KBM-7 (cell line): Measurements from ENCODE around the gene PGAM5.
A peak's percentile ranks its signal among the peaks of the same experiment; 100 is the strongest.
"Not testable (repeated sequence)": the region's sequence is repeated elsewhere in the genome, so short reads cannot be mapped to it uniquely, and the experiment has no call there.

ENCODE experiments used
- DNase-seq: peaks from one replicate; pipeline ENCODE4 v3.0.0-alpha.2; 2015
- in situ Hi-C: fragments of 300-500 bp; cut with MboI; formaldehyde crosslinking; loops from 2 replicates; pipeline ENCODE4 v1.14.3; 2020; ENCODE audit warnings: low sequenced_read_pairs, low pct_unique_long_range_greater_than_20kb, mixed read lengths

The PGAM5 gene

DNA sequence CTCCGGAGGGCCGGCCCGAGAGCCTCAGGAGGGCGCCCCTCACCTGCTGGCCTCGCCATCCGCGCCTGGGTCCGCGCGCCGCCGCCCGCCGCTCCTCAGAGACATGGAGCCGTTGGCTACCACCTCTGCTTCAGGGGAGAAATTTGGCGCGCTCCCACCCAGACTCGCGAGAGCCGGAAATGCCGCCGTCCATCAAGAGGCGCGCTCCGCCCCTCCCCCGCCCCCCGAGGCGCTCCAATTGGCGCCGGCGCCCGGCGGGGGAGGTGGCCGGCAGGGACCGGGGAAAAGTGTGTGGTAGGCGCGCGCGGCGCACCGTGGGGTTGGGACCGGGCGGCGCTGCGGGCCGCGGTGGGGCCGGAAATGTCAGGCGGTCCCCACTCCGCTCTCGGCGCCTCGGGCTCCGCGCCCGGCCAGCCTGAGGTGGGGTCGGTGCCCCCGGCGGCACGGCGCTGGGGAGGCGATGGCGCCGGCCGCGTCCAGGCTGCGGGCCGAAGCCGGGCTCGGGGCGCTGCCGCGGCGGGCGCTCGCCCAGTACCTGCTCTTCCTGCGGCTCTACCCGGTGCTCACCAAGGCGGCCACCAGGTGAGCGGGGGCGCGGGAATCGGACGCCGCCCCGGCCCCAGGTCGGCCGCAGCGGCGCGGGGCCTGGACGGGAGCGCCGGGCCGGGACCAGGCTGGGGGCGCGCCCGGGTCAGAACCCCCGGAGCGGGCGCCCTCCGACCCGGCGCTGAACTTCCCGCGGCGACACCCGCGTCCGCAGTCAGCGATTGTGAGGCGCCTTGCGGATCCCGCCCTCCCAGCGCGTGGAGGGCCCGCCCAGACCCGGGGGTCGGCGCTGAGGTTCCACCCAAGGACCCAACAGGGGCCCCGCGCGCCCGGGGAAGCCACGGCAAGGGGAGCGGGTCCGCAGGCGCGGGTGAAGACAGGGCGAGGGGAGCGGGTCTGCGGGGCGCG is 23.2 kb upstream of the PGAM5 start, which contains the start of the genes POLE and PXMP2:
TSS of gene POLE (minus strand) at position 132 of the 954 bp plus-strand sequence. CDS start at position 105, 27 bp downstream.
TSS of gene PXMP2 (plus strand) at position 377 of the 954 bp plus-strand sequence. CDS start at position 461, 84 bp downstream.
- peak; percentile 98 for DNase-seq
- in situ Hi-C loops = no loop called here

- DNase-seq = no peak
- in situ Hi-C loops = no loop called here
Measured at GRCh38 chr12:132689227-132689626, 21.4 kb upstream of the PGAM5 start.

DNA sequence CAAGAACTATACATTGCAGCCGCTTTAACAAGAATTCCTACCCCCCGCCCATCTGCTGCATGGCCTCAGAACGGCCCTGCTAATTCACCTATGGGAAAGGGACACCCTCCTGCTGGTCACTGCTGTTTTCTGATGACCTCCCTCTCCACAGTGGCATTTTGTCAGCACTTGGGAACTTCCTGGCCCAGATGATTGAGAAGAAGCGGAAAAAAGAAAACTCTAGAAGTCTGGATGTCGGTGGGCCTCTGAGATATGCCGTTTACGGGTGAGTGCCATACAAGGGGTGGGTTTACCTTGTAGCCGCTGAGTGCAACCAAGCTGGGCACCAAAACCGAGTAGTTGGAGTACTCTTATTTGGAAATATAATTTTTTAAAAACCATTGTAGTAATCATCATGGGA is 20.5 kb upstream of the PGAM5 start:
- no peak for DNase-seq
- in situ Hi-C loops = no loop called here

DNA sequence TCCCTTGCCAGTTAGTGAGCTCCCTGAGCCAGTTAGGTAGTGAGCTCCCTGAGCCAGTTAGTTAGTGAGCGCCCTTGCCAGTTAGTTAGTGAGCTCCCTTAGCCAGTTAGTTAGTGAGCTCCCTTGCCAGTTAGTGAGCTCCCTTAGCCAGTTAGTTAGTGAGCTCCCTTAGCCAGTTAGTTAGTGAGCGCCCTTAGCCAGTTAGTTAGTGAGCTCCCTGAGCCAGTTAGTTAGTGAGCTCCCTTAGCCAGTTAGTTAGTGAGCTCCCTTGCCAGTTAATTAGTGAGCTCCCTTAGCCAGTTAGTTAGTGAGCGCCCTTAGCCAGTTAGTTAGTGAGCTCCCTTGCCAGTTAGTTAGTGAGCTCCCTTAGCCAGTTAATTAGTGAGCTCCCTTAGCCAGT is 18.6 kb upstream of the PGAM5 start:
- DNase-seq, in situ Hi-C loops: not testable (repeated sequence)

GRCh38 chr12:132694888-132695287 is 15.8 kb upstream of the PGAM5 start:
- in situ Hi-C loops, DNase-seq: not testable (repeated sequence)

GRCh38 chr12:132695431-132695830 is 15.2 kb upstream of the PGAM5 start:
- in situ Hi-C loops = no loop called here
- no peak for DNase-seq

DNA sequence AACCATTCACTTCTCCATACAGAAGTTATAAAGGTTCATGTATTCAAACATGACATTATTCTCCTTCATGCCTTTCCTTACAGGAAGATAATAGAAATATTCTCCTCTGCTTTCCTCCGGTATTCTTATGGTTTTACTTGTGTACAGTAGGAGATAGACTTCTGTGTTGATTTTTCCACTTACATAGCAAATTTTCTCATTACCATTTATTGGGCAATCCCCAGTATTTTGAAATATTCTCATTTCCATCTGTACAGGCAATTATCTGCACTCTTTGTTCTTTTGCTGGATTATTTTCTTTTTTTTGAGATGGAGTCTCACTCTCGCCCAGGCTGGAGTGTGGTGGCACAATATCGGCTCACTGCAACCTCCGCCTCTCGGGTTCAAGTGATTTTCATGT is 12.3 kb upstream of the PGAM5 start:
- in situ Hi-C loops = no loop called here
- no peak for DNase-seq

DNA sequence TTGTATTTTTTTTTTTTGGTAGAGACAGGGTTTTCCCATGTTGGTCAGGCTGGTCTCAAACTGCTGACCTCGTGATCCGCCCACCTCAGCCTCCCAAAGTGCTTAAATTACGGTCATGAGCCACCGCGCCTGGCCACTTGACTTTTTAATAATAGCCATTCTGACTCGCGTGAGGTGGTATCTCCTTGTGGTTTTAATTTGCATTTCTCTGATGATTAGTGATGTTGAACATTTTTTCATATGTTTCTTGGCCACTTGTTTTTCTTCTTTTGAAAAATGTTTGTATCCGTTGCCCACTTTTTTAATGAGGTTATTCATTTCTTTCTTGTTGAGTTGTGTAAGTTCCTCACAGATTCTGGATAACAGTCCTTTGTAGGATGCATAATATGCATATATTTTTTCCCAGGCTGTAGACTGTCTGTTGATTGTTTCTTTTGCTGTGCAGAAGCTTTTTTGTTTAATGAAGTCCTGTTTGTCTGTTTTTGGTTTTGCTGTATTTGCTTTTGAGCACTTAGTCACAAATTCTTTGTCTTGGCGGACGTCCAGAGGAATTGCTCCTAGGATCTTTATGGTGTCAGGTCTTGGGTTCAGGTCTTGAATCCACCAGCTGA is 10.3 kb upstream of the PGAM5 start:
- in situ Hi-C loops = no loop called here

DNA sequence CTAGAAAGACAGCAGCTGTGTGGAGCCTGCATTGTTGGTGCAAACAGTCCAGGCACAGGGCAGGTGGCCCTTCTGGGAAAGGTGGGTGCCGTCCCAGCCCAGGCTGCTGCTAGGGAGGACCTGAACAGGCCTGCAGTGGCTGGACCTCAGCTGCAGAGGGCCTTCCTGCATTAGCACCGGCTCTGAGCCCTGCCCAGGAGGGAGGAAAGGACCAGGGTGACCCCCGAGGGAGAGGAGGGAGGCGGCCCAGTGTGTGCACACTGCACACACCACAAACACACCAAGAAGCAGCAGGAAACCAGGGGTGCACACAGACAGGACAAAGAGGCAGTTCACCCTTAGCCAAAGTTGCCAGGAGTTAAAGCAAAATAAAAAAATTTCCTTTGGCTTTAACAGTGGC is 8.0 kb upstream of the PGAM5 start:
- DNase-seq = no peak
- in situ Hi-C loops = no loop called here

More for the DNA sequence above, 10.3 kb upstream of the PGAM5 start:
- no peak for DNase-seq

DNA sequence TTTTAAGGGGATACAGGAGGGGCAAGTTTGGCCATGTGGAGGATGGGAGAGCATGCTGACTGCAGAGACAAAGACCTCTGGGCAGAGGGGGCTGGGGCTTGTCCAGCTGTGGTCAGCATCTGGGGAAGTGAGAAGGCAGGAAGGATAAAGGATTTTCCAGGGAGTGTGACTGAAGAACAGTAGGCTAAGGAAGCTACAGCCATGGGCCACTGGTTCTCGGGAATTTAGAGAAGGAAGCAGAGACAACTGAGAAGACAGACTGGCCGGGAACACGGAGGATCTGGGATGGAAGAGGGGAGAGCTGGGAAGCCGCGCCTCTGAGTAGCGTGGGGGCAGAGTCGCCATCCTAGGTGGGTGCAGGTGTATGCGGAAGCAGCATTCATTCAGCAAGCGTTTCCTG is 7.0 kb upstream of the PGAM5 start:
- no peak for DNase-seq
- in situ Hi-C loops = no loop called here

GRCh38 chr12:132707241-132707640 is 3.4 kb upstream of the PGAM5 start:
- in situ Hi-C loops = no loop called here
- no peak for DNase-seq

- in situ Hi-C loops = no loop called here
- DNase-seq = no peak
Measured at GRCh38 chr12:132708150-132708549, 2.5 kb upstream of the PGAM5 start.

GRCh38 chr12:132710043-132710404 is 618 bp upstream of the PGAM5 start:
- in situ Hi-C loops = no loop called here
- DNase-seq = no peak

DNA sequence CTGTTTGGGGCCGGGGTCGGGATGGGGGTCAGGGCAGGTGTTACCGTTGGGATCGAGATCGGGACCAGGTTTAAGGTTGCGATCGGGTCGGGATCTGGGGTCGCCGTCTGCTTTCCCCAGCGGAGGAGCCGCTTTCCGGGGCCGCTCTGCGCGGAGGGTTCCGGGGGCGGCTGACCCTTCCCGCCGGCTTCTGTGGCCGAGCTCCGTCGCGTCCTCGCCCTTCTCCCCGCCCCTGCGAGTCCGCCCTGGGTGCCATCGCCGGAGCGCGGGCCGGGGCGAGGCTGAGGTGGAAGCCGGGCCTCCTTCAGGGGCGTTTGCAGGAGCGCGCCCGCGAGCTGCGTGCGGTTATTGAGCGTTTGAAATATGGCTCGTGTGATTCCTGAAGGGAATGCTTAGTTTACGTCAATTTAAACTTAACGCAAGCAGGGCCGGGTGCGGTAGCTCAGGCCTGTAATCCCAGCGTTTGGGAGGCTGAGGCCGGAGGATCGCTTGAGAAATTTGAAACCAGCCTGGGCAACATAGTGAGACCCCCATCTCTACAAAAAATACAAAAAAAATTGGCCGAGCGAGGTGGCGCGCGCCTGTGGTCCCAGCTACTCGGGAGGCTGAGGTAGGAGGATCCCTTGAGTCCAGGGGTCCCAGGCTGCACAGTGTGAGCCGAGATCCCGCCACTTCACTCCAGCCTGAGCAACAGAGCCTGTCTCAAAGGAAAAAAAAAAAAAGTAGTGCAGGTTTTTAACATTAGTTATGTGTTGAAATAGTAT is 620 bp downstream of the PGAM5 start:
- DNase-seq = peak; percentile 32
- in situ Hi-C loops = no loop called here

DNA sequence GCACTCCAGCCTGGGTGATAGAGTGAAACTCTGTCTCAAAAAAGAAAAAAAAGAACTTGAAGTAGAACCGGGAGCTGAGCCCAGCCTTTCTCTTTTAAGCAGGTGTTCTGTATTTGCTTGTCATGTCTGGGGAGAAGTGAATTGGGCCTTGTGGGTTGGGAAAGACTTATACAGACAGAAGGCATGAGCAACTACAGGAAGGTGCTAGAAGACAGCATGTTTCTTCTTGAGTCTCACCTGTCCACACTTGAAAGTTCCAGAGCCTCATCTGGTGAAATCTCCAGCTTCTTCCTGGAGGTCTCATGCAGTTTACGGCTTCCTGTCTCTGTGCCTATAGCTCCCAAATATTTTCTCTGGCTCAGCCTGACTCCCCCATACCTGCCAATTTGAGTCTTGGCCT is 2.5 kb downstream of the PGAM5 start:
- DNase-seq = no peak
- in situ Hi-C loops = no loop called here

DNA sequence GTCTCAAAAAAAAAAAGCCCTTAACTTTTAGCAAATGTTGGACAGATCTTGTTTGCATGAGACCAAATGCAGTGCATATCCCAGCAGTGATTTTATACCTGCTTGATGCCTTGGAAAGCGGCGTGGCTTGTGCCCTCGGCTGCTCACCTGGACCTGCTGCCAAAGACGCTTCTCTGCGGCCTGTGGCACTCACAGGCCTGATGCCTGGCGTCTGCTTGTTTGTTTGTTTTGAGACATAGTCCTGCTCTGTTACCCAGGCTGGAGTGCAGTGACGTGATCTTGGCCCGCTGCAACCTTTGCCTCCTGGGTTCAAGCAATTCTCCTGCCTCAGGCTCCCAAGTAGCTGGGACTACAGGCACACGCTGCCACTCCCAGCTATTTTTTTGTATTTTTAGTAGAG is 5.2 kb downstream of the PGAM5 start:
- in situ Hi-C loops = no loop called here
- no peak for DNase-seq

DNA sequence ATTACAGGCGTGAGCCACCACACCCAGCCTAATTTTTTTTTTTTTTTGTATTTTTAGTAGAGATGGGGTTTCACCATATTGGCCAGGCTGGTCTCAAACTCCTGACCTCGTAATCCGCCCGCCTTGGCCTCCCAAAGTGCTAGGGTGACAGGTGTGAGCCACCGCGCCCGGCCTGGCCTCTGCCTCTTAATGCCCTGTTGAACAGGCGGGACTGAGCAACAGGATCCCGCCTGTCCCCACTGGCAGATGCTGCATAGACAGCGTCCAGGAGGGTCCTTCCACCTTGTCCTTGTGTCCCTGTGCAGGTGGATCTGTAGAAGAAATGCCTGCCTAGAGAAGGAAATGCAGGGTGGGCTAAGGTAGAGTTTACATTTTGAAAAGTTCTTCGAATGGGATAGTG is 5.7 kb downstream of the PGAM5 start:
- DNase-seq = no peak
- in situ Hi-C loops = no loop called here

DNA sequence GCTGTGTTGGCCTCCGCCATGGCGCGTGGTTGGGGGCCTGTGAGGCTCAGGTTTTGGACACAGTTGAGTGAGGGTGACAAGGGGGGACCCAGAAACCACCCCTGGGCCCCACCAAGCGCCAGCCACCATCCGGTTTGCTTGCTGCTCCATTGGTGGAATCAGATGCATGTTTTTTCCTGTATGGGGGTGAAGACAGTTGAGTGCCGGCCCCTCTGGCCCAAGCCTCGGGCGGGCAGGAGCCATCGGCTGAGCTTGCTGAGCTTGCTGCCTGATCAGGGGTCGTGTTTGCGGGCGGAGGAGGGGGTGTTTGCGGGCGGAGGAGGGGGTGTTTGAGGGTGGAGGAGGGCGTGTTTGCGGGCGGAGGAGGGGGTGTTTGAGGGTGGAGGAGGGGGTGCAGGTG is 6.4 kb downstream of the PGAM5 start:
- DNase-seq = no peak
- in situ Hi-C loops = no loop called here

DNA sequence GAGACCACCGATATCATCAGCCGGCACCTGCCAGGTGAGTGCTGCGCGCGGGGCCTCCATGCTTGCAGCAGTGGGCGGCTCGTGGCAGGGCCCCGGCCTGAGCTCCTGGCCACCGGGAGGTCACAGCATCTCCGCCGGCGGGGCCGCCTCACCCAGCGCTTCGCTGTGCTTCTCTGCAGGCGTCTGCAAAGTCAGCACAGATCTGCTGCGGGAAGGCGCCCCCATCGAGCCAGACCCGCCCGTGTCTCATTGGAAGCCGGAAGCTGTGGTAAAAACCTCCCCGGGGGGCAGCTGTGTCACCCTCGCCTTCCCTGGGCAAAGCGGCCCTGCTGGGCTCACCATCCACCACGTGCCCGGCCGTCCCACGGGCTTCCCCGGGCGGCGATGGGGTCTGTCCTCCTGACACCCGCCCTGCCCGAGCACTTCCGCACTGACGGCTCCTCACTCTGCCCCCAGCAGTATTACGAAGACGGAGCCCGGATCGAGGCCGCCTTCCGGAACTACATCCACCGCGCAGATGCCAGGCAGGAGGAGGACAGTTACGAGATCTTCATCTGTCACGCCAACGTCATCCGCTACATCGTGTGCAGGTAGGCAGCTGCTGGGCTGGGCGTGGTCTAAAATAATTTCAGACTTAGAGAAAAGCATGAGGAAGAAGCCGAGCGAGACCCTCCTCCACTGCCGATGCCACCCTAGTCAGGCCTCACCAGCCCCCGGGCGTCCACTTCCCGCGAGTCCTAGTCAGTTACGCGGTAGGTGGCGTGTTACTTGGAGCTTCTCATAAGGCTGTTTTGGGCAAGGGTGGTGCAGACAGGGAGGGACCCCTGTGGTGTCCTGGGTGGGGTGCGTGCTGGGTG is 7.1 kb downstream of the PGAM5 start:
- in situ Hi-C loops = no loop called here

More for the DNA sequence above, 7.1 kb downstream of the PGAM5 start:
- DNase-seq = no peak
